K562 (cell line): ENCODE data around the gene NRN1. TPM values are rescaled to one million over a fixed set of nuclear protein-coding genes. Genes with fewer than 3 reads are reported as not detected.

ENCODE experiments used
- ATAC-seq: fragments of 200-7000 bp; cut with Tn5 transposase; 3 replicates; pipeline ENCODE4 v1.9.1; 2020; ENCODE audit warnings: moderate library complexity
- BruUV-seq: library from RNA; stranded (reverse); fragments of 400-500 nt; replicated peaks from 2 replicates; lab custom pipeline; 2021; lab: Mats Ljungman, UMichigan
- CTCF ChIA-PET: fragments of 300-600 bp; formaldehyde crosslinking; extraction: SDS; loops from one replicate; lab custom pipeline; 2021; ENCODE audit warnings: low intra/inter-chr PET ratio; lab: Yijun Ruan, JAX
- POLR2A ChIA-PET: fragments of 300-600, 350-650 bp; sonication (Branson Sonifier 250); formaldehyde crosslinking; extraction: SDS; loops from one replicate; lab custom pipeline; 2021; ENCODE audit warnings: antibody characterized with exemption, inconsistent platforms; lab: Yijun Ruan, JAX
- DNase-seq, 4 experiments: peaks; one replicate each; pipeline versions ENCODE4 v3.0.0 to v3.0.0-alpha.2; 2011 to 2018; ENCODE audit warnings: low spot score in 3 of 4, mixed read lengths in 3 of 4; ENCODE audit errors: extremely low read depth in 1 of 4
- FAIRE-seq: peaks from 2 replicates; lab custom pipeline; 2011; peaks lifted over from hg19 to GRCh38; lab: Jason Lieb, UNC
- H2AFZ ChIP-seq: 2 replicates; pipeline ENCODE4 v1.6.0; 2011; ENCODE audit warnings: low read depth, low read length, control low read depth, inconsistent platforms
- H3K27ac ChIP-seq: fragments of 200-600 bp; 3 replicates; pipeline ENCODE4 v1.8.0; 2011; ENCODE audit warnings: low read depth, mild to moderate bottlenecking, control low read depth, inconsistent platforms, low read length, moderate library complexity, mixed read lengths; ENCODE audit errors: extremely low read depth
- H3K27me3 ChIP-seq, 2 experiments: fragments of 300-600 bp in 1 of 2; 2 replicates in 1 of 2; 3 replicates in 1 of 2; pipeline versions ENCODE4 v1.6.0 to v1.8.0; 2011; ENCODE audit warnings: inconsistent platforms in 2 of 2, low read length in 2 of 2, mild to moderate bottlenecking in 1 of 2, mixed read lengths in 1 of 2, moderate library complexity in 1 of 2; ENCODE audit not compliant: control insufficient read depth in 2 of 2, insufficient read depth in 2 of 2
- H3K36me3 ChIP-seq: fragments of 300-600 bp; 3 replicates; pipeline ENCODE4 v1.8.0; 2011; ENCODE audit warnings: mild to moderate bottlenecking, low read length, inconsistent platforms; ENCODE audit not compliant: control insufficient read depth, insufficient read depth
- H3K4me1 ChIP-seq, 2 experiments: fragments of 200-600 bp in 1 of 2; replicated peaks in 1 of 2; 2 replicates in 1 of 2; 3 replicates in 1 of 2; pipeline versions ENCODE4 v1.5.1 to v1.8.0; 2011; ENCODE audit warnings: inconsistent platforms in 2 of 2, low read length in 2 of 2, mild to moderate bottlenecking in 1 of 2, mixed read lengths in 1 of 2, moderate library complexity in 1 of 2; ENCODE audit not compliant: control insufficient read depth in 2 of 2, insufficient read depth in 2 of 2
- H3K4me2 ChIP-seq: 2 replicates; pipeline ENCODE4 v1.6.1; 2011; ENCODE audit warnings: low read length, control low read depth, inconsistent platforms, mixed read lengths; ENCODE audit not compliant: insufficient read depth
- H3K4me3 ChIP-seq: fragments of 200-600 bp; sonication (generic), shearing (Covaris generic); 2 replicates; pipeline ENCODE4 v1.5.1; 2016; ENCODE audit warnings: control low read depth, inconsistent platforms
- H3K79me2 ChIP-seq: fragments of 200-600 bp; 3 replicates; pipeline ENCODE4 v1.8.0; 2011; ENCODE audit warnings: low read length, inconsistent platforms; ENCODE audit not compliant: control insufficient read depth, insufficient read depth
- H3K9ac ChIP-seq, 2 experiments: 2 replicates each; pipeline versions ENCODE4 v1.6.0 to v1.6.1; 2011; ENCODE audit warnings: low read depth in 2 of 2, low read length in 2 of 2, control low read depth in 1 of 2, inconsistent platforms in 1 of 2, mild to moderate bottlenecking in 1 of 2, mixed read lengths in 1 of 2; ENCODE audit not compliant: insufficient read depth in 1 of 2
- H3K9me1 ChIP-seq: one replicate; pipeline ENCODE4 v1.6.0; 2011; ENCODE audit warnings: inconsistent platforms, mild to moderate bottlenecking, low read length, moderate library complexity; ENCODE audit not compliant: control insufficient read depth, insufficient read depth
- H3K9me3 ChIP-seq: replicated peaks from 2 replicates; pipeline ENCODE4 v1.5.1; 2011; ENCODE audit warnings: low read depth, low read length, inconsistent platforms; ENCODE audit not compliant: control insufficient read depth, insufficient read depth
- H4K20me1 ChIP-seq: replicated peaks from 2 replicates; pipeline ENCODE4 v1.6.1; 2011; ENCODE audit warnings: low read length, inconsistent platforms, mixed read lengths; ENCODE audit not compliant: control insufficient read depth, insufficient read depth
- NR2C2 ChIP-seq, 2 experiments: fragments of 200-800 bp in 1 of 2; sonication (Bioruptor generic) in 1 of 2; sonication (generic) in 1 of 2; formaldehyde crosslinking in 1 of 2; IDR thresholded peaks; 2 replicates each; pipeline versions ENCODE4 v1.6.1 to v1.8.0; 2016 to 2022; ENCODE audit warnings: mild to moderate bottlenecking in 1 of 2, missing compliant biosample characterization in 1 of 2, missing genetic modification characterization in 1 of 2, missing genetic modification reagents in 1 of 2
- POLR2B ChIP-seq: fragments of 450-650 bp; IDR thresholded peaks from 2 replicates; pipeline ENCODE4 v1.6.1; 2018; ENCODE audit warnings: low read depth; ENCODE audit not compliant: partially characterized antibody
- WGBS: fragments of 100-300 bp; shearing (Covaris generic); methylation state at CpG from one replicate; pipeline ENCODE4 v1.1.6; 2016; ENCODE audit warnings: low coverage, mixed read lengths; ENCODE audit not compliant: insufficient coverage; ENCODE audit errors: missing lambda C conversion rate; 5-methylcytosine and 5-hydroxymethylcytosine counted together
- in situ Hi-C: fragments of 300-500 bp; cut with MboI; formaldehyde crosslinking; loops from 4 replicates; pipeline ENCODE4 v1.15.0; 2018; ENCODE audit warnings: inconsistent platforms, mixed read lengths
- intact Hi-C: fragments of 100-400 bp; cut with micrococcal nuclease; formaldehyde crosslinking; loops from 2 replicates; pipeline ENCODE4 v1.14.2; 2022
- polyA plus RNA-seq, 8 experiments: library from polyadenylated mRNA; depleted of rRNA in 4 of 8; stranded (reverse) in 5 of 8; unstranded in 3 of 8; fragments of >200 nt; fragmentation: Nextera tagmentation in 2 of 8; fragmentation: Illumina TruSeq in 1 of 8; extraction: Ambion mirVana in 2 of 8; extraction: Trizol in 1 of 8; gene quantifications; 2 replicates each; pipeline versions ENCODE4 v1.2.1 to v1.2.3, GENCODE V29; 2011 to 2014; ENCODE audit warnings: inconsistent platforms in 1 of 8, missing spikeins in 1 of 8
- total RNA-seq, 7 experiments: library from RNA; depleted of rRNA in 6 of 7; stranded (reverse); fragments of >200 nt in 6 of 7; fragmentation: Illumina TruSeq in 2 of 7; extraction: Trizol in 2 of 7; gene quantifications; 2 replicates each; pipeline versions ENCODE4 v1.2.1 to v1.2.3, GENCODE V29; 2011 to 2021; ENCODE audit warnings: low replicate concordance in 1 of 7
- TF ChIP-seq, protein P1 (sequence below): sonication (generic); formaldehyde crosslinking; IDR thresholded peaks from 2 replicates; pipeline ENCODE4 v1.8.0; 2022; ENCODE audit warnings: mild to moderate bottlenecking, missing genetic modification reagents
- TF ChIP-seq, protein P2 (sequence below): fragments of 450-650 bp; IDR thresholded peaks from 2 replicates; pipeline ENCODE4 v1.6.1; 2016; ENCODE audit warnings: low read depth

Gene NRN1
- total and polyA plus RNA-seq, 9 of the 15 experiments (the other 6 are each of a cell fraction or from before 2014, with no cell fraction given) = not detected

DNA sequence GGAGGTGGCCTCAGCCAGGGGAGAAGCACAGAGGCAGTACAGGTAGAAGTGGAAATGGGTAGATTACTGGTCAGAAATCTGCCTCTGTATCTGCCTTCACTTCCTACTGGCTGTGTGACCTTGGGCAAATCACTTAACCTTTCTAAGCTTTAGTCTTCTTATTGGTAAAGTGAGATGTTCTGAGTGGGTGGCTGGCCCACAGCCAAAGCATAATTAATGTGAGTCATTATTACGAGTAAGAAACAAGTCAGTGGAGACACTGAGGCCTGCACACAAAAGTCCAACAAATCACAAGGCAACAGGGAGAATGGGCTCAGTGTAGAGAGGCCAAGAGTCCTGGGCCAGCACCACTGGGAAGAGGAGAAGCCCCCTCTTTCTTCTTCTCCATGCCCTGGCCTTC lies 39.1 kb downstream of the NRN1 start:
- Histone ChIP-seq H3K9me1 (no peaks in the 10 kb centered on the region), H4K20me1 (no peaks in the 10 kb centered on the region), H3K27me3 (peaks cover 3 to 5% of the 10 kb centered on the region in 2 experiments; a peak in 2 of 5 replicates), H3K9me3 (no peaks in the 10 kb centered on the region), H3K79me2 (no peaks in the 10 kb centered on the region), H3K36me3 (no peaks in the 10 kb centered on the region), H3K4me2 (no peak overlapping the region), H3K4me3 (no peak overlapping the region), H2AFZ (no peak overlapping the region), H3K9ac (no peak overlapping the region), H3K4me1 (no peaks in the 10 kb centered on the region), H3K27ac (no peak overlapping the region)
- FAIRE-seq (no peak), DNase-seq (no peak), ATAC-seq (no peak)
- 0% methylated on average over 1 of the region's 1 CpG for WGBS
- intact Hi-C loops (no loop called here), in situ Hi-C loops (no loop called here)
- POLR2A ChIA-PET = interaction anchor here (0.5 to 1.3 kb wide), 3 partner anchors 8 to 1521 kb away, joined by 3 read pairs; no protein-coding TSS in a partner anchor
- no TSS peak for BruUV-seq
- CTCF ChIA-PET = no interaction called here
- TF ChIP-seq POLR2B (no peak), NR2C2 (CRISPR knock-in tag; IDR thresholded peaks at IDR 0.05) (no peak), NR2C2 (tag; IDR thresholded peaks at IDR 0.05) (no peak)
- TF ChIP-seq, protein P1, sequence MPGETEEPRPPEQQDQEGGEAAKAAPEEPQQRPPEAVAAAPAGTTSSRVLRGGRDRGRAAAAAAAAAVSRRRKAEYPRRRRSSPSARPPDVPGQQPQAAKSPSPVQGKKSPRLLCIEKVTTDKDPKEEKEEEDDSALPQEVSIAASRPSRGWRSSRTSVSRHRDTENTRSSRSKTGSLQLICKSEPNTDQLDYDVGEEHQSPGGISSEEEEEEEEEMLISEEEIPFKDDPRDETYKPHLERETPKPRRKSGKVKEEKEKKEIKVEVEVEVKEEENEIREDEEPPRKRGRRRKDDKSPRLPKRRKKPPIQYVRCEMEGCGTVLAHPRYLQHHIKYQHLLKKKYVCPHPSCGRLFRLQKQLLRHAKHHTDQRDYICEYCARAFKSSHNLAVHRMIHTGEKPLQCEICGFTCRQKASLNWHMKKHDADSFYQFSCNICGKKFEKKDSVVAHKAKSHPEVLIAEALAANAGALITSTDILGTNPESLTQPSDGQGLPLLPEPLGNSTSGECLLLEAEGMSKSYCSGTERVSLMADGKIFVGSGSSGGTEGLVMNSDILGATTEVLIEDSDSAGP = no peak
- TF ChIP-seq, protein P2, sequence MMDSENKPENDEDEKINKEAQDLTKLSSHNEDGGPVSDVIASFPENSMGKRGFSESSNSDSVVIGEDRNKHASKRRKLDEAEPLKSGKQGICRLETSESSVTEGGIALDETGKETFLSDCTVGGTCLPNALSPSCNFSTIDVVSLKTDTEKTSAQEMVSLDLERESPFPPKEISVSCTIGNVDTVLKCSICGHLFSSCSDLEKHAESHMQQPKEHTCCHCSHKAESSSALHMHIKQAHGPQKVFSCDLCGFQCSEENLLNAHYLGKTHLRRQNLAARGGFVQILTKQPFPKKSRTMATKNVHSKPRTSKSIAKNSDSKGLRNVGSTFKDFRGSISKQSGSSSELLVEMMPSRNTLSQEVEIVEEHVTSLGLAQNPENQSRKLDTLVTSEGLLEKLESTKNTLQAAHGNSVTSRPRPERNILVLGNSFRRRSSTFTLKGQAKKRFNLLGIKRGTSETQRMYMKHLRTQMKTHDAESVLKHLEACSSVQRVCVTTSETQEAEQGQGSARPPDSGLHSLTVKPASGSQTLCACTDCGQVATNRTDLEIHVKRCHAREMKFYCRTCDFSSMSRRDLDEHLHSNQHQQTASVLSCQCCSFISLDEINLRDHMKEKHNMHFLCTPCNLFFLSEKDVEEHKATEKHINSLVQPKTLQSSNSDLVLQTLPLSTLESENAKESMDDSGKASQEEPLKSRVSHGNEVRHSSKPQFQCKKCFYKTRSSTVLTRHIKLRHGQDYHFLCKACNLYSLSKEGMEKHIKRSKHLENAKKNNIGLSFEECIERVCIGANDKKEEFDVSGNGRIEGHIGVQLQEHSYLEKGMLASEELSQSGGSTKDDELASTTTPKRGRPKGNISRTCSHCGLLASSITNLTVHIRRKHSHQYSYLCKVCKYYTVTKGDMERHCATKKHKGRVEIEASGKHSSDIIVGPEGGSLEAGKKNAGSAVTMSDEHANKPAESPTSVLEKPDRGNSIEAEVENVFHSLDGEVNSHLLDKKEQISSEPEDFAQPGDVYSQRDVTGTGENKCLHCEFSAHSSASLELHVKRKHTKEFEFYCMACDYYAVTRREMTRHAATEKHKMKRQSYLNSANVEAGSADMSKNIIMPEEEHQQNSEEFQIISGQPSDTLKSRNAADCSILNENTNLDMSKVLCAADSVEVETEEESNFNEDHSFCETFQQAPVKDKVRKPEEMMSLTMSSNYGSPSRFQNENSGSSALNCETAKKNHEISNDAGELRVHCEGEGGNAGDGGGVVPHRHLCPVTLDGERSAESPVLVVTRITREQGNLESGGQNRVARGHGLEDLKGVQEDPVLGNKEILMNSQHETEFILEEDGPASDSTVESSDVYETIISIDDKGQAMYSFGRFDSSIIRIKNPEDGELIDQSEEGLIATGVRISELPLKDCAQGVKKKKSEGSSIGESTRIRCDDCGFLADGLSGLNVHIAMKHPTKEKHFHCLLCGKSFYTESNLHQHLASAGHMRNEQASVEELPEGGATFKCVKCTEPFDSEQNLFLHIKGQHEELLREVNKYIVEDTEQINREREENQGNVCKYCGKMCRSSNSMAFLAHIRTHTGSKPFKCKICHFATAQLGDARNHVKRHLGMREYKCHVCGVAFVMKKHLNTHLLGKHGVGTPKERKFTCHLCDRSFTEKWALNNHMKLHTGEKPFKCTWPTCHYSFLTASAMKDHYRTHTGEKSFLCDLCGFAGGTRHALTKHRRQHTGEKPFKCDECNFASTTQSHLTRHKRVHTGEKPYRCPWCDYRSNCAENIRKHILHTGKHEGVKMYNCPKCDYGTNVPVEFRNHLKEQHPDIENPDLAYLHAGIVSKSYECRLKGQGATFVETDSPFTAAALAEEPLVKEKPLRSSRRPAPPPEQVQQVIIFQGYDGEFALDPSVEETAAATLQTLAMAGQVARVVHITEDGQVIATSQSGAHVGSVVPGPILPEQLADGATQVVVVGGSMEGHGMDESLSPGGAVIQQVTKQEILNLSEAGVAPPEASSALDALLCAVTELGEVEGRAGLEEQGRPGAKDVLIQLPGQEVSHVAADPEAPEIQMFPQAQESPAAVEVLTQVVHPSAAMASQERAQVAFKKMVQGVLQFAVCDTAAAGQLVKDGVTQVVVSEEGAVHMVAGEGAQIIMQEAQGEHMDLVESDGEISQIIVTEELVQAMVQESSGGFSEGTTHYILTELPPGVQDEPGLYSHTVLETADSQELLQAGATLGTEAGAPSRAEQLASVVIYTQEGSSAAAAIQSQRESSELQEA = no peak
